ENCODE measurements around the gene LRRC34. TPM values are rescaled to one million over a fixed set of nuclear protein-coding genes. Genes with fewer than 3 reads are reported as not detected.

Gene LRRC34
- total and polyA plus RNA-seq, 2 donors (not counting 1 experiment from before 2014, with no cell fraction given): 3.5 to 11.8 TPM

DNA sequence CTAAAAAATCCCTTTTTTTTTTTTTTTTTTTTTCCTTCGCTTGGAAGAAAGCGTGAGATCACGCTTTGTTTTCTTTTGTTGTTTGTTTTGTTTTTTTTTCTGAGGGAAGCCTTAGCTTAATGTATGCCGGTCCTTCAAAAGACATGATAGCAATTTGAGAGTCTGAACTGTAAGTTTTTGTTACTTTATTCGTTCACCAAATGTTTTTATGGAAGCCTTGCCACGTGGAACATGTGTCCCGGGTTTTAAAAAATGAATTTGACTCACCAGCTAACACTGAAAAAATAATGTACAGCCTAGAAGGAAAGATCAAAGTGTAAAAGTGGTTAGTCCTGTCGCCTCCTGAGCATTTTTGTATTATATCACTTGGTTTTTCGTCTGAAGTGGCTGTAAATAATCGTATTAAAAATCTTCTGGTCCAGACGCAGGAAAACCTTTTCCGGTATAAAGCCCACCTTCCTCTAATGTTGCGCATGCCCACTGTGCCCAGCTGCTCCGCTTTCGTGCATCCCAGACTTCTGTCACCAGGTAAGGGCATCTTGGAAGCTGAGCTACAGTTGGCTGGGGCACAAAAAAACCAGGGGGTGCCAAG is 40.3 kb downstream of the LRRC34 start:
- peaks cover 47% of the 10 kb centered on the region for H3K4me1 Mint-ChIP-seq
- CTCF ChIA-PET: interaction anchor here (0.7 to 3.3 kb wide), 10 partner anchors 9 to 1091 kb away, joined by 3 to 21 read pairs (median 3); partner anchors contain the start of genes LRRC34, LRRIQ4 and TERC
- H3K4me2 ChIP-seq (replicated peaks; ENCODE audit: low read depth, low read length, poor library complexity, severe bottlenecking): peak overlapping the region; percentile 78

More for the DNA sequence above, 40.3 kb downstream of the LRRC34 start:
- intact Hi-C loops (cut with micrococcal nuclease): loop anchor here (2.0 to 5.0 kb wide), 4 partner anchors 90 to 408 kb away; partner anchors contain the start of genes PHC3 and SEC62
- POLR2A ChIA-PET: interaction anchor here (0.5 to 3.0 kb wide), 12 partner anchors 8 to 585 kb away, joined by 3 to 23 read pairs (median 4); partner anchors contain the start of genes LRRC34, LRRIQ4, SEC62 and SKIL
- peak overlapping the region; percentile 89 to 97 (median 91) for H3K4me3 ChIP-seq (ENCODE audit: control extremely low read depth in 1 of 5, extremely low read depth in 1 of 5, insufficient read depth in 1 of 5, low read depth in 2 of 5, low read length in 4 of 5)
- peaks cover 36% of the 10 kb centered on the region for H3K79me2 ChIP-seq (ENCODE audit: control insufficient read depth, insufficient read depth, low read length)
- H3K27me3 ChIP-seq (replicated peaks in 1 of 4; ENCODE audit: control extremely low read depth in 1 of 4, control insufficient read depth in 3 of 4, insufficient read depth in 4 of 4, low read length in 3 of 4): no peaks in the 10 kb centered on the region
- H3K4me1 ChIP-seq (ENCODE audit: control insufficient read depth in 2 of 2, insufficient read depth in 2 of 2, low read length in 2 of 2): peaks cover 16 to 19% of the 10 kb centered on the region in 2 donors
- Mint-ChIP-seq H3K27me3 (no peaks in the 10 kb centered on the region), H3K9me3 (ENCODE audit: insufficient read depth) (no peaks in the 10 kb centered on the region), H3K27ac (peak overlapping the region; percentile 99), H3K4me3 (peak overlapping the region; percentile 100)
- no peak for TF ChIP-seq EZH2 (IDR thresholded peaks at IDR 0.05; ENCODE audit: borderline replicate concordance, insufficient read depth, low read depth, low read length, poor library complexity, severe bottlenecking)
- TF ChIP-seq, protein P1, sequence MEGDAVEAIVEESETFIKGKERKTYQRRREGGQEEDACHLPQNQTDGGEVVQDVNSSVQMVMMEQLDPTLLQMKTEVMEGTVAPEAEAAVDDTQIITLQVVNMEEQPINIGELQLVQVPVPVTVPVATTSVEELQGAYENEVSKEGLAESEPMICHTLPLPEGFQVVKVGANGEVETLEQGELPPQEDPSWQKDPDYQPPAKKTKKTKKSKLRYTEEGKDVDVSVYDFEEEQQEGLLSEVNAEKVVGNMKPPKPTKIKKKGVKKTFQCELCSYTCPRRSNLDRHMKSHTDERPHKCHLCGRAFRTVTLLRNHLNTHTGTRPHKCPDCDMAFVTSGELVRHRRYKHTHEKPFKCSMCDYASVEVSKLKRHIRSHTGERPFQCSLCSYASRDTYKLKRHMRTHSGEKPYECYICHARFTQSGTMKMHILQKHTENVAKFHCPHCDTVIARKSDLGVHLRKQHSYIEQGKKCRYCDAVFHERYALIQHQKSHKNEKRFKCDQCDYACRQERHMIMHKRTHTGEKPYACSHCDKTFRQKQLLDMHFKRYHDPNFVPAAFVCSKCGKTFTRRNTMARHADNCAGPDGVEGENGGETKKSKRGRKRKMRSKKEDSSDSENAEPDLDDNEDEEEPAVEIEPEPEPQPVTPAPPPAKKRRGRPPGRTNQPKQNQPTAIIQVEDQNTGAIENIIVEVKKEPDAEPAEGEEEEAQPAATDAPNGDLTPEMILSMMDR (IDR thresholded peaks at IDR 0.05): no peak
- DNase-seq (peak; percentile 87), ATAC-seq (ENCODE audit: low read depth) (peak; percentile 31)
- H3K27ac ChIP-seq (ENCODE audit: low read length in 2 of 2): peak overlapping the region; percentile 97
- H3K9me3 ChIP-seq (ENCODE audit: control extremely low read depth in 1 of 3, control insufficient read depth in 2 of 3, insufficient read depth in 1 of 3, low read length in 2 of 3): peaks cover 0 to 7% (median 0%) of the 10 kb centered on the region in 3 donors
- peak overlapping the region; percentile 96 for H3K9ac ChIP-seq (ENCODE audit: low read length)
- peaks cover 1 to 26% of the 10 kb centered on the region in 2 experiments for H3K36me3 ChIP-seq (replicated peaks in 1 of 2; ENCODE audit: control extremely low read depth in 1 of 2, control insufficient read depth in 1 of 2, extremely low read depth in 1 of 2, insufficient read depth in 2 of 2, low read length in 1 of 2)
- H4K20me1 ChIP-seq (ENCODE audit: control insufficient read depth, insufficient read depth, low read length, poor library complexity, severe bottlenecking): no peaks in the 10 kb centered on the region
- 0% methylated on average over 7 of the region's 15 CpGs for WGBS (ENCODE audit: insufficient coverage)
- peak overlapping the region; percentile 98 for H2AFZ ChIP-seq (ENCODE audit: insufficient read depth, low read depth, low read length, poor library complexity, severe bottlenecking)

Measured in B cell (primary cell).